C4-2B (cell line): ENCODE measurements around the gene WFIKKN1.

Source experiments
- CTCF ChIP-seq: fragments of 450-650 bp; conservative IDR thresholded peaks from 2 replicates; pipeline ENCODE4 v1.5.1; 2017; ENCODE audit warnings: mild to moderate bottlenecking
- ZFX ChIP-seq: fragments of 450-650 bp; IDR thresholded peaks from 2 replicates; pipeline ENCODE4 v1.6.1; 2017

- TF ChIP-seq CTCF: no peak
- TF ChIP-seq ZFX: no peak
Observed at GRCh38 chr16:634051-634670, 3.4 kb downstream of the WFIKKN1 start.
